Neural cell (in vitro differentiated cells): Measurements from ENCODE around the gene B3GALT5. TPM values are rescaled to one million over a fixed set of nuclear protein-coding genes. Genes with fewer than 3 reads are reported as not detected.

Experiments
- H2AFZ ChIP-seq: fragments of 200-600, 300-800 bp; sonication (generic), shearing (Covaris generic); 2 replicates; pipeline ENCODE4 v1.6.0; 2014; ENCODE audit warnings: low read depth, mild to moderate bottlenecking, antibody characterized with exemption, low read length, moderate library complexity
- H3F3A ChIP-seq: fragments of 200-600 bp; shearing (Covaris generic); 2 replicates; pipeline ENCODE4 v1.6.1; 2016; ENCODE audit warnings: mild to moderate bottlenecking, moderate library complexity, mixed read lengths, antibody characterized with exemption, low read length; ENCODE audit not compliant: insufficient read depth, poor library complexity, severe bottlenecking
- H3K27ac ChIP-seq: fragments of 200-600, 300-800 bp; sonication (generic), shearing (Covaris generic); 2 replicates; pipeline ENCODE4 v1.5.1; 2014; ENCODE audit warnings: mild to moderate bottlenecking, low read length, moderate library complexity
- H3K27me3 ChIP-seq: fragments of 300-800, 200-600 bp; sonication (generic), shearing (Covaris generic); 2 replicates; pipeline ENCODE4 v1.6.0; 2014; ENCODE audit warnings: mild to moderate bottlenecking, low read depth, low read length, moderate library complexity; ENCODE audit not compliant: insufficient read depth
- H3K36me3 ChIP-seq: fragments of 300-800, 200-600 bp; sonication (generic), shearing (Covaris generic); 2 replicates; pipeline ENCODE4 v1.5.1; 2014; ENCODE audit warnings: mild to moderate bottlenecking, antibody characterized with exemption, low read length, moderate library complexity; ENCODE audit not compliant: insufficient read depth
- H3K4me2 ChIP-seq: fragments of 300-800, 200-600 bp; sonication (generic), shearing (Covaris generic); 2 replicates; pipeline ENCODE4 v1.6.0; 2014; ENCODE audit warnings: mild to moderate bottlenecking, low read length
- H3K4me3 ChIP-seq: fragments of 300-800, 200-600 bp; sonication (generic), shearing (Covaris generic); 2 replicates; pipeline ENCODE4 v1.5.1; 2014; ENCODE audit warnings: mild to moderate bottlenecking, low read length, moderate library complexity
- H3K79me2 ChIP-seq: fragments of 200-600 bp; shearing (Covaris generic); replicated peaks from 2 replicates; pipeline ENCODE4 v1.6.0; 2014; ENCODE audit warnings: mild to moderate bottlenecking, low read length, moderate library complexity; ENCODE audit not compliant: insufficient read depth
- H3K9ac ChIP-seq: fragments of 300-800, 200-600 bp; sonication (generic), shearing (Covaris generic); 2 replicates; pipeline ENCODE4 v1.6.1; 2016; ENCODE audit warnings: mild to moderate bottlenecking, low read length, mixed read lengths
- H3K9me2 ChIP-seq: fragments of 200-600 bp; shearing (Covaris generic); 2 replicates; pipeline ENCODE4 v1.6.1; 2016; ENCODE audit warnings: mild to moderate bottlenecking, low read length, mixed read lengths; ENCODE audit not compliant: insufficient read depth
- H3K9me3 ChIP-seq: fragments of 200-600, 300-800 bp; sonication (generic), shearing (Covaris generic); 2 replicates; pipeline ENCODE4 v1.6.1; 2016; ENCODE audit warnings: mild to moderate bottlenecking, mixed run types, low read length, moderate library complexity, mixed read lengths
- H4K20me1 ChIP-seq: fragments of 200-600 bp; shearing (Covaris generic); 2 replicates; pipeline ENCODE4 v1.6.1; 2016; ENCODE audit warnings: mild to moderate bottlenecking, mixed run types; ENCODE audit not compliant: insufficient read depth
- EP300 ChIP-seq: fragments of 450-650 bp; conservative IDR thresholded peaks from 2 replicates; pipeline ENCODE4 v1.6.1; 2014; ENCODE audit warnings: antibody characterized with exemption, mild to moderate bottlenecking, moderate library complexity; ENCODE audit not compliant: poor library complexity, severe bottlenecking
- EZH2 ChIP-seq: fragments of 200-600, 300-800 bp; shearing (Covaris generic), sonication (generic); IDR thresholded peaks from 2 replicates; pipeline ENCODE4 v1.6.1; 2014; ENCODE audit warnings: antibody characterized with exemption, low read length, borderline replicate concordance, mild to moderate bottlenecking; ENCODE audit not compliant: insufficient read depth, poor library complexity, severe bottlenecking
- MXI1 ChIP-seq: fragments of 450-650 bp; conservative IDR thresholded peaks from 2 replicates; pipeline ENCODE4 v1.6.1; 2014; ENCODE audit warnings: antibody characterized with exemption, mild to moderate bottlenecking; ENCODE audit not compliant: poor library complexity, severe bottlenecking
- POLR2AphosphoS5 ChIP-seq: IDR thresholded peaks from 2 replicates; pipeline ENCODE4 v1.6.1; 2012
- RAD21 ChIP-seq: fragments of 450-650 bp; conservative IDR thresholded peaks from 2 replicates; pipeline ENCODE4 v1.6.1; 2014; ENCODE audit warnings: antibody characterized with exemption, mild to moderate bottlenecking, moderate library complexity
- SMC3 ChIP-seq: fragments of 450-650 bp; conservative IDR thresholded peaks from 2 replicates; pipeline ENCODE4 v1.6.1; 2014; ENCODE audit warnings: antibody characterized with exemption, mild to moderate bottlenecking, moderate library complexity; ENCODE audit not compliant: poor library complexity
- TAF1 ChIP-seq: IDR thresholded peaks from 2 replicates; pipeline ENCODE4 v1.6.1; 2012; ENCODE audit warnings: low read depth
- polyA plus RNA-seq: library from polyadenylated mRNA; depleted of rRNA; stranded (reverse); fragments of >200 nt; gene quantifications from 2 replicates; pipeline ENCODE4 v1.2.3, GENCODE V29; 2014
- TF ChIP-seq, protein P1 (sequence below): fragments of 450-650 bp; IDR thresholded peaks from 2 replicates; pipeline ENCODE4 v1.5.1; 2014; ENCODE audit warnings: antibody characterized with exemption, mild to moderate bottlenecking, moderate library complexity; ENCODE audit not compliant: poor library complexity, severe bottlenecking
- TF ChIP-seq, protein P2 (sequence below): IDR thresholded peaks from 2 replicates; pipeline ENCODE4 v1.6.1; 2012; ENCODE audit warnings: borderline replicate concordance

B3GALT5 gene
- polyA plus RNA-seq, 1 donor from 2014 or later = 0.50 TPM

- no peak for TF ChIP-seq SMC3
- TF ChIP-seq, protein P1, sequence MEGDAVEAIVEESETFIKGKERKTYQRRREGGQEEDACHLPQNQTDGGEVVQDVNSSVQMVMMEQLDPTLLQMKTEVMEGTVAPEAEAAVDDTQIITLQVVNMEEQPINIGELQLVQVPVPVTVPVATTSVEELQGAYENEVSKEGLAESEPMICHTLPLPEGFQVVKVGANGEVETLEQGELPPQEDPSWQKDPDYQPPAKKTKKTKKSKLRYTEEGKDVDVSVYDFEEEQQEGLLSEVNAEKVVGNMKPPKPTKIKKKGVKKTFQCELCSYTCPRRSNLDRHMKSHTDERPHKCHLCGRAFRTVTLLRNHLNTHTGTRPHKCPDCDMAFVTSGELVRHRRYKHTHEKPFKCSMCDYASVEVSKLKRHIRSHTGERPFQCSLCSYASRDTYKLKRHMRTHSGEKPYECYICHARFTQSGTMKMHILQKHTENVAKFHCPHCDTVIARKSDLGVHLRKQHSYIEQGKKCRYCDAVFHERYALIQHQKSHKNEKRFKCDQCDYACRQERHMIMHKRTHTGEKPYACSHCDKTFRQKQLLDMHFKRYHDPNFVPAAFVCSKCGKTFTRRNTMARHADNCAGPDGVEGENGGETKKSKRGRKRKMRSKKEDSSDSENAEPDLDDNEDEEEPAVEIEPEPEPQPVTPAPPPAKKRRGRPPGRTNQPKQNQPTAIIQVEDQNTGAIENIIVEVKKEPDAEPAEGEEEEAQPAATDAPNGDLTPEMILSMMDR = no peak
- TF ChIP-seq, protein P2, sequence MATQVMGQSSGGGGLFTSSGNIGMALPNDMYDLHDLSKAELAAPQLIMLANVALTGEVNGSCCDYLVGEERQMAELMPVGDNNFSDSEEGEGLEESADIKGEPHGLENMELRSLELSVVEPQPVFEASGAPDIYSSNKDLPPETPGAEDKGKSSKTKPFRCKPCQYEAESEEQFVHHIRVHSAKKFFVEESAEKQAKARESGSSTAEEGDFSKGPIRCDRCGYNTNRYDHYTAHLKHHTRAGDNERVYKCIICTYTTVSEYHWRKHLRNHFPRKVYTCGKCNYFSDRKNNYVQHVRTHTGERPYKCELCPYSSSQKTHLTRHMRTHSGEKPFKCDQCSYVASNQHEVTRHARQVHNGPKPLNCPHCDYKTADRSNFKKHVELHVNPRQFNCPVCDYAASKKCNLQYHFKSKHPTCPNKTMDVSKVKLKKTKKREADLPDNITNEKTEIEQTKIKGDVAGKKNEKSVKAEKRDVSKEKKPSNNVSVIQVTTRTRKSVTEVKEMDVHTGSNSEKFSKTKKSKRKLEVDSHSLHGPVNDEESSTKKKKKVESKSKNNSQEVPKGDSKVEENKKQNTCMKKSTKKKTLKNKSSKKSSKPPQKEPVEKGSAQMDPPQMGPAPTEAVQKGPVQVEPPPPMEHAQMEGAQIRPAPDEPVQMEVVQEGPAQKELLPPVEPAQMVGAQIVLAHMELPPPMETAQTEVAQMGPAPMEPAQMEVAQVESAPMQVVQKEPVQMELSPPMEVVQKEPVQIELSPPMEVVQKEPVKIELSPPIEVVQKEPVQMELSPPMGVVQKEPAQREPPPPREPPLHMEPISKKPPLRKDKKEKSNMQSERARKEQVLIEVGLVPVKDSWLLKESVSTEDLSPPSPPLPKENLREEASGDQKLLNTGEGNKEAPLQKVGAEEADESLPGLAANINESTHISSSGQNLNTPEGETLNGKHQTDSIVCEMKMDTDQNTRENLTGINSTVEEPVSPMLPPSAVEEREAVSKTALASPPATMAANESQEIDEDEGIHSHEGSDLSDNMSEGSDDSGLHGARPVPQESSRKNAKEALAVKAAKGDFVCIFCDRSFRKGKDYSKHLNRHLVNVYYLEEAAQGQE = no peak
- no peak for TF ChIP-seq RAD21
- TF ChIP-seq POLR2AphosphoS5 = no peak
- no peak for TF ChIP-seq EP300
- no peak for TF ChIP-seq TAF1
- TF ChIP-seq EZH2 = no peak
- no peaks in the 10 kb centered on the region for H3K9me2 ChIP-seq
- no peaks in the 10 kb centered on the region for H4K20me1 ChIP-seq
- H3K27ac ChIP-seq = no peak overlapping the region
- H3K4me3 ChIP-seq = no peak overlapping the region
- H3K4me2 ChIP-seq = no peak overlapping the region
- H3F3A ChIP-seq = no peaks in the 10 kb centered on the region
- no peaks in the 10 kb centered on the region for H3K79me2 ChIP-seq
- no peaks in the 10 kb centered on the region for H3K27me3 ChIP-seq
- H2AFZ ChIP-seq = no peak overlapping the region
- no peak overlapping the region for H3K9ac ChIP-seq
- no peaks in the 10 kb centered on the region for H3K36me3 ChIP-seq
- H3K9me3 ChIP-seq = no peaks in the 10 kb centered on the region
Observed at GRCh38 chr21:39703578-39703977, 90.8 kb downstream of the B3GALT5 start.

- Histone ChIP-seq H2AFZ (no peak overlapping the region), H3K4me3 (no peak overlapping the region), H3K9me3 (no peaks in the 10 kb centered on the region), H3K9ac (no peak overlapping the region), H3K4me2 (no peak overlapping the region), H3F3A (no peaks in the 10 kb centered on the region), H3K36me3 (no peaks in the 10 kb centered on the region), H3K9me2 (no peaks in the 10 kb centered on the region), H4K20me1 (no peaks in the 10 kb centered on the region), H3K27ac (no peak overlapping the region), H3K27me3 (no peaks in the 10 kb centered on the region), H3K79me2 (no peaks in the 10 kb centered on the region)
- TF ChIP-seq MXI1 (no peak), SMC3 (no peak)
Observed at GRCh38 chr21:39705849-39706248, 93.1 kb downstream of the B3GALT5 start.

DNA sequence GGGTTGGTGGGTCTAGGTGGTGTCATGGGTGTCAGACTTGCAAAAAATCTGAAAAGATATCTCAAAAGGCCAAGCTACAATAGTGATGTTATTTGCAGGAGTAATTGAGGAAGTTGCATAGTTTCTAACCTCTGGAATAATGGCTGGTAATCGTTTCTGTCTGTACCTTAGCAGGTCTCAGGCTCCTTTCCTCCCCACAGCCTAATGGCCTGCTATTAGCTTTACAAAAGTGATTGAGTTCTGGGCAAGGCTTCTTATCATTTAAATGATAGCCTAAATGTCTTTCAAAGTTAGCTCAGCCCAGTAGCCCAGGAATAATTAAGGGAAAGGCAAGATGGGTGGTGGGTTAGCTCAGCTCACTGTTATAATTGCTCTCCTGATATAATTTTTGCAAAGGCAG is 94.6 kb downstream of the B3GALT5 start:
- H2AFZ ChIP-seq = no peak overlapping the region
- no peaks in the 10 kb centered on the region for H4K20me1 ChIP-seq
- H3K9ac ChIP-seq = no peak overlapping the region
- no peaks in the 10 kb centered on the region for H3K9me3 ChIP-seq
- H3F3A ChIP-seq = no peaks in the 10 kb centered on the region
- no peak overlapping the region for H3K4me2 ChIP-seq
- H3K9me2 ChIP-seq = no peaks in the 10 kb centered on the region
- no peaks in the 10 kb centered on the region for H3K79me2 ChIP-seq
- no peak overlapping the region for H3K27ac ChIP-seq
- H3K27me3 ChIP-seq = no peaks in the 10 kb centered on the region
- no peak for TF ChIP-seq MXI1
- TF ChIP-seq, protein P2 = no peak
- TF ChIP-seq, protein P1 = no peak
- no peak for TF ChIP-seq EZH2
- TF ChIP-seq SMC3 = no peak
- no peak for TF ChIP-seq TAF1
- no peak for TF ChIP-seq EP300
- TF ChIP-seq RAD21 = no peak
- no peak for TF ChIP-seq POLR2AphosphoS5
- no peak overlapping the region for H3K4me3 ChIP-seq
- H3K36me3 ChIP-seq = no peaks in the 10 kb centered on the region
